NCI-H1092 (cell line): ENCODE results near the gene C1QTNF5.
A peak's percentile ranks its signal among the peaks of the same experiment; 100 is the strongest.

Experiments used
- DNase-seq: peaks from one replicate; lab custom pipeline; 2025; lab: John Stamatoyannopoulos, UW

C1QTNF5 gene

DNA sequence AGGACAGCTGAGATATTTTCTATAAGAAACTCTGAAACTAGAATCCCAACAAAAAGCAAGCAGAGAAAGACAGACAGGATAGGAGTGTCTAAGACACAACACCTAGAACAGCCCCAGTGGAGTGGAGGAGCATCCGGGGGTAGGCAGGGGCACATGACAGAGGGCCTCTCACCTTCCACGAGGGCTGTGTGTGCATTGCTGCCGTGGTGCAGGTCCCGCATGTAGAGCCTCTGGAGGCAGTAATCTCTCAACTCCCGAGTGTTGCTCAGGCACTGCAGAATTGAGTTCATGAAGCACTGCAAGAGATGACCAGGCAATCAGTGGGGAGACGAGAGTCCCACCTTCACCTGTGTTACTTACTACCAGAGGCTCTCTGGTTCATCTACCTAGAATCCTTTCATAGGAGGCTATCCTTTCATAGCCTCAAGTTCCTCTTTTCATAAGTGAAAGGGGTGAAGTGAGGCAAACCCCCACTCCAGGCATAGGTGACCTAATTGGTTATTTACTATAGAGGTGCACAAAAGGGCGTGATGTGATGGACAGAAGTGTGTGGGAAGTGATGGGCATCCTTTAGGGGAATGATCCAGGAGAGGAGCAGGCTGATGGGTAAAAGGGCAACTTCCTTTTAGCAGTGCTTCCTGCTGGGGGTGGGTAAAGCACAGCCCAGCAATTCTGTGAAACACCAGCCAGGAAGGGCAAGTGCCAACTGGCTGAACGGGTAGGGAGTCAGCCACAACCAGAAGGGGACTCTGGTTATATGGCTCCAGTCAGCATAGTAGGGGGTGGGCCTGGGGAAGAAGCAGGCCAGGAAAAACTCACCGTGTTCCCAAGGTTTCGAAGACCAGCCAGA is 18.9 kb upstream of the C1QTNF5 start:
- no peak for DNase-seq

DNA sequence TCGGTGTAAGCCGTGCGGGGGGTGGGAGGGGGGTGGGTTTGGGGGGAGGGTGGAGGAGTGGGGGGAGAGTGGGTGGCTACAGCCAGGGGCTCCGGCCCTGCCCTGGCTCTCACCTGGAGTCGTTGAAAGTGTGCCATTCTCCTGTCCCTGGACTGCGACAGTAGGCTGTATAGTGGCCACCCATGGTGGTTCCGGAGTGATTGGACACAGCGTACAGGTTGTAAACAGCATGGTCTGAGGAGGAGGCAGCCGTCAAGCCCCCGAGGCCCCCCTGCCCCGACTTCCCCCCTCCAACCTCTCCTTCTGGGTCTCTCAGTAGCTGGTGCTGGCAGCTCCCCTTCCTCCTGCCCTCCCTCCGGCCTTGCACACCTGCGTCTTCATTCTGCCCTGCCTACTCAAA is 16.4 kb upstream of the C1QTNF5 start:
- no peak for DNase-seq

- DNase-seq = peak; percentile 16
These were observed 15.8 kb upstream of the C1QTNF5 start for GRCh38 chr11:119356349-119357031.

DNA sequence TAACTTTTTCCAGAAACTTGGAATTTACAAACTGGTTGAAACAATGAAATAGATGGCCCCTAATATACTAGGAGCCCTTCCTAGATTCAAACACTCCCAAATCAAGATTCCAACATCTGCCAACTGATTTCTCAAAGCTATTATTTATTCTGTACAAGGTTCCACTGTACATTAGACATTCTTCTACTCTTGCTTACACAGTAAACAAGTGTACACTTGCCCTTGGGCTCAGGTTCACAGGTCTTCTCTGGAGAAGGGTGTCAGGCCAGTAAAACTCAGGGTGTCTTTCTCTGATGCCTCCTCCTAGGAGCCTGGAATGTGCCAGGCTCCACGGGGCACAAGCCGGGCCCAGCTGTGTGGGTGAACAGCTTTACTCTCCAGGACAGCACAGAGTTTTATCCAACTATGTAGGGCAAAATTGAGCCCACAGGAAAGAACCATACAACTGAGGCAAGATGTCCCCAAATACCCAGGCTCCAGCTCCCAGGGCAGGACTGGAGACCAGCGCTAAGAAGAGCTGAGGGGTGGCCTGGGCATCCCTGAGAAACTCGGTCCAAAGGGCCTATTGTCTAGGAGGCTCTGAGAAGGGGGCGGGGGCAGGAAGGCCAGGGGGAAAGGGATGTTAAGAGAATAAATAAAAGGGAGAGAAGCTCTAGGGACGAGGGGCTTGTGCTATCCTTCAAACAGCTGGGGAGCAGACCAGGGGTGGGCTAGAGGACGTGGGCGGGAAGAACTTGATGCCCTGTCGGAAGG is 14.6 kb upstream of the C1QTNF5 start:
- no peak for DNase-seq

- peak; percentile 92 for DNase-seq
These were observed 12.2 kb upstream of the C1QTNF5 start for GRCh38 chr11:119352857-119353260.

DNA sequence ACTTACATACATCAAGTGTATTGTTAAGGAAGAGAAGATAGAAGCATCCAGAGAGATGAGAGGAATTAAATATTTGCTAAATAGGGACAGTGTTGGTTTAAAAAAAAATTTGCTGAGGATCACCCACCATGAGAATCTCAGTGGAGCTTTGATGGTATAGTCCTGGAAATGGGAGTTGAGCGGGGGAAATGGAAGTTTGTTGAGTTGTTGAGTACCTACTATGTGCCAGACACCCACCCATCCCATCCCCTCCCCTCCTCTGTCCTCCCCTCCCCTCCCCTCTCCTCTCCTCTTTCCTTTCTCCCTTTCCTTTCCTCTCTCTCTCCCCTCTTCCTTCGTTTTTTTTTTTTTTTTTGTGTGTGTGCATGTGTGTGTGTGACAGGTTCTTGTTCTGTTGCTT is 10.5 kb upstream of the C1QTNF5 start:
- no peak for DNase-seq

DNA sequence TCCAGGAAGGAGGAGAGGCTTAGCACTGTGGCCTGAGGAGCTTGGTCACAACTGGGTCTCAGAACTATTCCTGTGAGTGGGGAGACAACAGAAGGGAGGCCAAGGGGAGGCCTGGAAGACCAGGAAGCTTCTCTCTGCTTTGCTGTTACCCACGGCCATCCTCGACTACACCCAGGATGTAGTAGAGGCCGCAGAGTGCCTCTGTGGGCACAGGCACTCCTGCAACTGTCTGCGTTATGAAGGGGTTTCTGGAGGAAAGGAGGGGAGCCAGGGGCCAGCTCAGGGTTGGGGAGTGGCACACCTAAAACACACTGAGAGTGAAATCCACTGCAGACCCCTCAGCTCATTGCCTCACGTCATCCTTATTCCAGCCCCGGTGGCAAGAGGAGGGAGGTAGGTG is 9.6 kb upstream of the C1QTNF5 start:
- DNase-seq = no peak

- no peak for DNase-seq
These were observed 7.4 kb upstream of the C1QTNF5 start for GRCh38 chr11:119347940-119348605.

DNA sequence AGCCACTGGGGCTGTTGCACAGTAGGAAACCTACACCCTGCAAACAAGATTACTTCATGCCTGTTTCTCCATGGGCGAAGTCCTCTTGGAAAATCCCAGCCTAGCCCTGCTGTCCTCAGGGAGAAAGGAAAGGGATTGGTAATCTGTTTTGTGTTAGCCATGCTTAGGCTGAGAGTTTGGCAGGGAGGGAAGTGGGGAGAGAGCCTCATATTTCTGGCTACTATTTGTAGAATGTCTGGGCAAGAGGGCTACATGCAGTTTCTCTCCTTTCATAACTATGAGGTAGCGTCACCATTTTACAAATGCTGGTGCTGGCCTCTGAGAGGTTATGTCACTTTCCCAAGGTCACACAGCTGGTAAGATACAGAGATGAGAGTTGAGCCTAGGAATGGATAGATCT is 6.6 kb upstream of the C1QTNF5 start:
- no peak for DNase-seq

GRCh38 chr11:119346605-119347004 is 5.9 kb upstream of the C1QTNF5 start, which contains the start of gene MFRP:
MFRP (minus strand) TSS chr11:119346705; CDS start chr11:119346513, 192 bp downstream.
- no peak for DNase-seq

DNA sequence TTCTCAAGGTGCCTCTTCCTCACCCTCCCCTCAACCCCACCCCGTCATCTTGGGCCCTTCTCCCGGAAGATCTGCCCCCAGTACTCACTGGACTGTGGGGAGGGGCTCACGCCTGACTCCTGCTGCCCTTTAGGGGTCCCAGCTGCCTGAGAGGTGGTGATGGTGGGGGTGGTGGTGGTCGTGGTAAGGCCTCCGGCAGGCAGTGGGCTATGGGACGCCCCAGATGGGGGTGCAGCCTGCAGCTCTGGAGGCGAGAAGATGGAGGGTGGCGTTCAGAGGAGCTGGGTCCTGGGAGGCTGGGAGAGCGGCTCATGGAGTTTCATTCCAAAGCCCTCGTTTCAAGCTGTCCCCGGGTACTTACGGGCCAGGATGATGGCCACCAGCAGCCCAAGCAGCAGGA is 5.0 kb upstream of the C1QTNF5 start:
- DNase-seq = no peak

DNA sequence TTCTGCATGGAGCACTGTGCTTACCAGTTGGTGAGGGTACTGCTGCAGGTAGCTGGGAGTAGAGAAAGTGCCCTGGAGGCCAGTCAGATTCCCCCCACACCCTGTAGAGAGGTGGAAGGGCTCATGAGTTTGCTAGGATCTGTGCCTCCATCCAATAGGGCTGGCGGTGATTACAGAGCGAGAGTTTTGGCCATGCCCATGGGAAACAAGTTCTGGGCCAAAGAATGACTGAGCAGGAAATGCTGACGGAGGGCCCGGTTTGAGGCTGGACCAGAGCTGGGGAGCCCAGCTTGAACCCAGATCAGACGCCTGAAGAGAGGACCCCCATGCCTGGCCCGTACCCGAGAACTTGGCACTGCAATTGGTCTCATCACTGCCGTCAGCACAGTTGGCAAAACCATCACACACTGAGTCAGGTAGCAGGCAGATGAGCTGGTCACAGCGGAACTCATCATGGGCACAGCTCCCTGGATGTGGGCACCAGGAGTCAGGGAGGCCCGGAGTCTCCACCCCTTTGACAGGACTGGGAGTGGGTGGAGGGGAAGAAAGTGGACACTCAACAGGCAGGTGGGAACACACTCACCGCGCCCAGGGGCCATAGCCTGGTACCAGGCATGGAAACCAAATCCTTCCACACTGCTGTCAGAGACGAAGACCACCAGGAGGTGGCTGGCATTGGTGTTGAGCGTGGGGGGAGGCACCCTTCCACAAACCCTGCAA is 3.8 kb upstream of the C1QTNF5 start:
- DNase-seq = no peak

GRCh38 chr11:119343726-119344125 is 3.0 kb upstream of the C1QTNF5 start:
- DNase-seq = no peak

GRCh38 chr11:119342362-119343130 is 1.9 kb upstream of the C1QTNF5 start:
- no peak for DNase-seq

DNA sequence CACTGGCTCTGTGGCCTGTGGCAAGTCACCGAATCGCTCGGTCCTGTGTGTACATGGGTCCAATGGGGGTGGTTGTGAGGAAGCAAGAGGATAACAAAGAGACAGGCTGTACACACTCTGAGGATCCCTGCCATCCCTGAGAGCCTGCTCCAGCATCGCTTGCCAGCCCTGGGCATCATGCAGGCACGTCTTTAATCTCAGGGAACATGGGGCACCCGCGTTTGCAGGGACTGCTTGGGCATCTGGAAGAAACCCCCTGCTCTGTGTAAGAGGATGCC is 1.3 kb upstream of the C1QTNF5 start:
- DNase-seq = no peak

- no peak for DNase-seq
These were observed 739 bp upstream of the C1QTNF5 start for GRCh38 chr11:119341222-119342022.

DNA sequence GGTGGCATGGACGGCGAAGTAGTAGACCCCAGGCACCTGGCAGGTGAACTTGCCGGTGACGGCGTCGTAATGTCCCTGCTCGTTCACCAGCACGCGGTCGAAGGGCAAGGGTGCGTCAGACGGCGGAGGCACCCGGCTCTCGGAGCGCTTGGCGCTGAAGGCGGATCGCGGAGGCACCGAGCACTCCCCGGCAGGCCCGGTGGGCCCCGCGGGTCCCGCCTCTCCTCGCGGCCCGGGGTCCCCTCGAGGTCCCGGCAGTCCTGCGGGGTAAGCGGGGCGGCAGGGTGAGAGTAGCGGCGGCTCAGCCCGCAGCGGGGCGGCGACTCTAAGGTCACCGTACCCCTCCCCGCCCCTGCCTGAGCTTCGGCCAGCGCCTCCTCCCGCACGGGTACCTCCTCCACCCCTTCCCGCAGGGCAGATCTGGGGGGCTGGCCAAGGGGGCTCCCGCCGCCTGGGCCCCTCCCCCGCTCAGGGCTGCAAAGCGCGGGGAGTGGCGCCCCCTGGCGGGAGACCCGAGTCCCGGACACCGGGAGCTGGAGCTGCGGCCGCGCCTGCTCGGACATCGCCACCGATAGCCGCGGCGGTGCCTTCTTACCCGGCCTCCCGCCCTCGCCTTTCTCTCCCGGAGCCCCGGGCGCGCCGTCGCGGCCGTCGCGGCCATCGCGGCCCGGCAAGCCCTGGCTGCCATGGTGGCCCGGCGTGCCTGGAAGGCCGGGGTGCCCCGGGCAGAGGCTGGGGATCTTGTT is 921 bp downstream of the C1QTNF5 start:
- DNase-seq = no peak

- DNase-seq = no peak
These were observed 1.6 kb downstream of the C1QTNF5 start for GRCh38 chr11:119338965-119339588.
